ENCODE results near the gene TEDC1. TPM values are rescaled to one million over a fixed set of nuclear protein-coding genes. Genes with fewer than 3 reads are reported as not detected.

TEDC1 gene
- total RNA-seq, 1 experiment from 2014 or later: 26.2 TPM

GRCh38 chr14:105531894-105532623 lies 41.0 kb downstream of the TEDC1 start:
- H3K18ac ChIP-seq (ENCODE audit: insufficient read length, low read depth, low read length): no peak overlapping the region
- no peak overlapping the region for H3K4ac ChIP-seq (ENCODE audit: low read depth, low read length)
- no peak for DNase-seq
- peaks cover 0 to 53% of the 10 kb centered on the region in 2 experiments; a peak in 2 of 5 replicates for H3K9me3 Mint-ChIP-seq
- H2AK5ac ChIP-seq (ENCODE audit: insufficient read length, low read length): no peak overlapping the region
- H3K9ac ChIP-seq (ENCODE audit: extremely low read depth, insufficient read length, low read length): no peak overlapping the region
- H4K8ac ChIP-seq (replicated peaks; ENCODE audit: insufficient read length, low read depth, low read length): no peak overlapping the region
- no peak overlapping the region for H4K5ac ChIP-seq (ENCODE audit: insufficient read length, low read depth, low read length)
- no peak overlapping the region; a peak in 1 of 5 replicates for H3K4me3 Mint-ChIP-seq
- no peak overlapping the region for H3K56ac ChIP-seq (ENCODE audit: insufficient read length, low read depth, low read length)
- H3K27ac ChIP-seq (ENCODE audit: insufficient read length, low read depth, low read length): no peak overlapping the region
- H3K14ac ChIP-seq (ENCODE audit: insufficient read depth, low read length): no peak overlapping the region
- H3K23me2 ChIP-seq (ENCODE audit: insufficient read length, low read depth, low read length, poor library complexity, severe bottlenecking): peaks cover 2% of the 10 kb centered on the region
- H3K79me2 ChIP-seq (ENCODE audit: insufficient read depth, low read length): no peaks in the 10 kb centered on the region
- H2AFZ ChIP-seq (ENCODE audit: low read length): no peak overlapping the region
- H4K91ac ChIP-seq (ENCODE audit: insufficient read length, low read depth, low read length): no peak overlapping the region
- H3K27me3 ChIP-seq (ENCODE audit: insufficient read depth, low read length): peaks cover 10% of the 10 kb centered on the region; the same call in 1 of the 2 replicates
- no peak overlapping the region for H2BK120ac ChIP-seq (ENCODE audit: low read depth, low read length, poor library complexity, severe bottlenecking)
- H2BK15ac ChIP-seq (ENCODE audit: low read depth, low read length): no peak overlapping the region
- H4K20me1 ChIP-seq (ENCODE audit: control insufficient read depth, insufficient read depth, insufficient read length): no peaks in the 10 kb centered on the region
- H3K27me3 Mint-ChIP-seq (ENCODE audit: low read depth): peaks cover 39% of the 10 kb centered on the region
- no peaks in the 10 kb centered on the region; a peak in 2 of 7 replicates for H3K36me3 Mint-ChIP-seq (ENCODE audit: insufficient read depth in 1 of 3, low read depth in 3 of 3)
- H2BK12ac ChIP-seq (ENCODE audit: insufficient read length, low read depth, low read length): no peak overlapping the region
- no peak overlapping the region for H2BK20ac ChIP-seq (ENCODE audit: low read depth, low read length, poor library complexity, severe bottlenecking)
- H3K79me1 ChIP-seq (ENCODE audit: insufficient read depth, low read depth, low read length, poor library complexity, severe bottlenecking): no peaks in the 10 kb centered on the region
- H3T11ph ChIP-seq (ENCODE audit: low read length): no peak overlapping the region
- no peak overlapping the region for H2BK5ac ChIP-seq (ENCODE audit: insufficient read length, low read length)
- H3K4me2 ChIP-seq (ENCODE audit: insufficient read depth, insufficient read length, low read length): no peak overlapping the region
- WGBS (ENCODE audit: extremely low coverage, insufficient read length, low lambda C conversion rate): no CpG with 5 or more reads among the region's 19 CpGs
- no peak overlapping the region for H3K23ac ChIP-seq (ENCODE audit: insufficient read length, low read depth, low read length)
- H3K27ac Mint-ChIP-seq: no peak overlapping the region
- H3K4me1 Mint-ChIP-seq: no peaks in the 10 kb centered on the region
- H3K9me3 ChIP-seq (ENCODE audit: control insufficient read depth, low read depth, low read length): no peaks in the 10 kb centered on the region
- no peaks in the 10 kb centered on the region for H3K4me1 ChIP-seq (ENCODE audit: insufficient read depth, low read length)
- no peak for TF ChIP-seq CTCF (conservative IDR thresholded peaks at IDR 0.05)

Data from H9 (cell line).